ENCODE results near the gene CLIC4. TPM values are rescaled to one million over a fixed set of nuclear protein-coding genes. Genes with fewer than 3 reads are reported as not detected.

The CLIC4 gene
- total RNA-seq = 325 and 339 TPM in 2 replicates

GRCh38 chr1:24744911-24745710 lies at the start of gene CLIC4:
TSS of gene CLIC4 (plus strand) at chr1:24745447. CDS start at chr1:24745554, 107 bp downstream.

Other genes with a start within 250 kb of the CLIC4 start
- 0.46 and 2.3 TPM in 2 replicates for gene RCAN3, start 242.6 kb upstream of the CLIC4 start, total RNA-seq
- not detected in 2 replicates for gene NCMAP, start 189.4 kb upstream of the CLIC4 start, total RNA-seq
- 19.8 and 40.0 TPM in 2 replicates for gene SRRM1, start 102.1 kb upstream of the CLIC4 start, total RNA-seq
- gene RUNX3, start 184.8 kb downstream of the CLIC4 start, total RNA-seq = not detected in 2 replicates